Fibroblast of skin of scalp (primary cell): ENCODE measurements around the gene PCDHGB6. TPM values are rescaled to one million over a fixed set of nuclear protein-coding genes. Genes with fewer than 3 reads are reported as not detected.
A peak's percentile ranks its signal among the peaks of the same experiment; 100 is the strongest.
"Not testable (repeated sequence)": the region's sequence is repeated elsewhere in the genome, so short reads cannot be mapped to it uniquely, and the experiment has no call there.

Source experiments
- DNase-seq: peaks from one replicate; pipeline ENCODE4 v3.0.0-alpha.2; 2013
- polyA plus RNA-seq, 2 experiments: library from polyadenylated mRNA; unstranded; fragments of 120-200 nt; gene quantifications; one replicate each; pipeline ENCODE4 v1.2.1, GENCODE V29; 2013; ENCODE audit not compliant: insufficient read length in 2 of 2

PCDHGB6 gene
- 2.0 TPM for polyA plus RNA-seq (2013, experiment 1 of 2; ENCODE audit: insufficient read length)
- 2.5 TPM for polyA plus RNA-seq (2013, experiment 2 of 2; ENCODE audit: insufficient read length)

DNA sequence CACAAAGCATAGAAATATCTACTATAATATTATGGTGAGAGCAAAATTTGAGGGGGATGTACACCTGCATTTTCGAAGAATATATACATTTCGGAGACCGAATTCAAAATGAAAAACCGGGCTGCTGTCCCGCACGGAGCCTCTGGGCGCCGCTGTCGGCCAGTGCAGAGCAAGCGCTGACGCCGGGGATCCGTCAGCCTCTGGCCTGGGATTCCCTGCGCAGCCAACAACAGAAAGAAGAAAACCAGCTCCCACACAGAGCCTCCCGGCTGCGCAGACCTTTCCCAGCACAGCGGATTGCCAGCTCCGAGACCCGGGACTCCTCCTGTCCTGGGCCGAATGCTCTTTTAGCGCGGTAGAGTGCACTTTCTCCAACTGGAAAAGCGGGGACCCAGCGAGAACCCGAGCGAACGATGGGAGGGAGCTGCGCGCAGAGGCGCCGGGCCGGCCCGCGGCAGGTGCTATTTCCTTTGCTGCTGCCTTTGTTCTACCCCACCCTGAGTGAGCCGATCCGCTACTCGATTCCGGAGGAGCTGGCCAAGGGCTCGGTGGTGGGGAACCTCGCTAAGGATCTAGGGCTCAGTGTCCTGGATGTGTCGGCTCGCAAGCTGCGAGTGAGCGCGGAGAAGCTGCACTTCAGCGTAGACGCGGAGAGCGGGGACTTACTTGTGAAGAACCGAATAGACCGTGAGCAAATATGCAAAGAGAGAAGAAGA is at the start of gene PCDHGB6:
Gene PCDHGB6 (plus strand): TSS at position 232 of the 716 bp plus-strand sequence. CDS start 182 bp downstream, at position 414.
- peak; percentile 40 for DNase-seq

DNA sequence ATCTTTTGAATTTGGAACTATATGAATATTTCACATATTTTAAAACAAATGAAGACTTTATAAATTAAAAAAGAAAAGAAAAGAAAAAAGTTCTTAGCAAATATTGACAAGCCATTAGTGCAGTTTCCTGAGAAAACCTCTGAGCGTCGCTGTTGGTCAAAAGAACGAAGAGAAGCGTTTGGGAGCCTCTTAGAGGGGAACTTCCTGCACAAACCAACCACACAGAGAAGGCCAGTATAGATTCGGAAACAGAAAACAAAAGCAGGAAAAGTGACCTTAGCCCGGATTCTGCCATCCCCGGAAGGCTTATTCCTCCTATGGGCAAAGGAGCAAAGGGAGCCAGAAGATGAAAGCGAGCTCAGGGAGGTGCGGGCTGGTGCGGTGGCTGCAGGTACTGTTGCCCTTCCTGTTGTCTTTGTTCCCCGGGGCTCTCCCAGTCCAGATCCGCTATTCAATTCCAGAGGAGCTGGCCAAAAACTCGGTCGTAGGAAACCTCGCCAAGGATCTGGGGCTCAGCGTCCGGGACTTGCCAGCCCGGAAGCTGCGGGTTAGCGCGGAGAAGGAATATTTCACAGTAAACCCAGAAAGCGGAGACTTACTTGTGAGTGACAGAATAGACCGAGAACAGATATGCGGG is 47.9 kb upstream of the PCDHGB6 start, which contains the start of gene PCDHGB2:
Gene PCDHGB2 (plus strand): TSS at position 205 of the 637 bp plus-strand sequence. CDS start 142 bp downstream, at position 347.
- DNase-seq: peak; percentile 43

DNA sequence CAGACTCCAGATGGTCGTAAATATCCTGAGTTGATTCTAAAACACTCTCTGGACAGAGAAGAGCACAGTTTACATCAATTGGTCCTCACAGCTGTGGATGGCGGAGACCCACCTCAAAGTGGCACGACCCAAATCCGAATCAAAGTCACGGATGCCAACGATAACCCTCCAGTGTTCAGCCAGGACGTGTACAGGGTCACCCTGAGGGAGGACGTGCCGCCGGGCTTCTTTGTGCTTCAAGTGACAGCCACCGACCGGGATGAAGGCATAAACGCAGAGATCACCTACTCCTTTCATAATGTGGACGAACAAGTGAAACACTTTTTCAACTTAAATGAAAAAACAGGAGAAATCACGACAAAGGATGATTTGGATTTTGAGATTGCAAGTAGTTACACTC is 47.1 kb upstream of the PCDHGB6 start:
- DNase-seq: no peak

DNA sequence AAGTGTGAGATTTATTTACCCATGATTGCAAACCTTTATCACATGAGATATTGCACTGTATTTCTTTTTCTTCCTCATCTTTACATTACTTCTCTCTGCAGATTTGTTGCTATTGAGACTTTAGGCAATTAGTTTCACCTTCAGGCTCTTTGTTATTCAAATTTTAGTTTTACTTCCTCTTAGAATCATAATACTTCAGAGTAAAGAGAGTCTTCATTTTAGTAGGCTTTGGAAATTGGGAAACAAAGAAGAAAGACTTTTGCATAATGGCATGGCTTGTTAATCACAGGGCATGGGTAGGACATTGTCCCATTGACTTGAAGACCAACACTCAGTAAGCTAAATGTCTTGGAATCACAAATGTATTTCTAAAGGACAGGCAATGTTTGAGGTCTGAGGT is 45.1 kb upstream of the PCDHGB6 start:
- no peak for DNase-seq

DNA sequence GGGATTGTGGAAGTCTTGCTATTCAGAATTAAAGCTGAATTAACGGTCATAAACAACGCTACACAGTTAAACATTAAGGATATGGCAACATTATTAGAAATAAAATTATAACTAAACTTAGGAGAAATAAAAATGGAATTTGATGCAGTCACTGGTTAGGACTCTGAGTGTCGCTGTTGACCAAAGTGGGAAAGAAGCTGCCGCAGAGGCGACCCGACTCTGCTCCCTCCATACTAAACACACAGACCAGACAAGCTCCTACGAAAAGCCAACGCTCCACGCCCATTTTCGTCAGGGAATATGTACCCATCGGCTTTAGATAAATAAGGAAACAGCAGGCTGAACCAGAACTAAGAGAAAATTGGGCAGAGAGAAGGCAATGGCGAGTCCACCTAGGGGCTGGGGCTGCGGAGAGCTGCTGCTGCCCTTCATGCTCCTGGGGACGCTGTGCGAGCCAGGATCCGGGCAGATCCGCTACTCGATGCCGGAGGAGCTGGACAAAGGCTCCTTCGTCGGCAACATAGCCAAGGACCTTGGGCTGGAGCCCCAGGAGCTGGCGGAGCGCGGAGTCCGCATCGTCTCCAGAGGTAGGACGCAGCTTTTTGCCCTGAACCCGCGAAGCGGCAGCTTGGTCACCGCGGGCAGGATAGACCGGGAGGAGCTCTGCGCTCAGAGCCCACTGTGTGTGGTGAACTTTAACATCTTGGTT is 43.7 kb upstream of the PCDHGB6 start, which contains the start of gene PCDHGA5:
Gene PCDHGA5 (plus strand): TSS at position 211 of the 709 bp plus-strand sequence. CDS start 169 bp downstream, at position 380.
- peak; percentile 47 for DNase-seq

DNA sequence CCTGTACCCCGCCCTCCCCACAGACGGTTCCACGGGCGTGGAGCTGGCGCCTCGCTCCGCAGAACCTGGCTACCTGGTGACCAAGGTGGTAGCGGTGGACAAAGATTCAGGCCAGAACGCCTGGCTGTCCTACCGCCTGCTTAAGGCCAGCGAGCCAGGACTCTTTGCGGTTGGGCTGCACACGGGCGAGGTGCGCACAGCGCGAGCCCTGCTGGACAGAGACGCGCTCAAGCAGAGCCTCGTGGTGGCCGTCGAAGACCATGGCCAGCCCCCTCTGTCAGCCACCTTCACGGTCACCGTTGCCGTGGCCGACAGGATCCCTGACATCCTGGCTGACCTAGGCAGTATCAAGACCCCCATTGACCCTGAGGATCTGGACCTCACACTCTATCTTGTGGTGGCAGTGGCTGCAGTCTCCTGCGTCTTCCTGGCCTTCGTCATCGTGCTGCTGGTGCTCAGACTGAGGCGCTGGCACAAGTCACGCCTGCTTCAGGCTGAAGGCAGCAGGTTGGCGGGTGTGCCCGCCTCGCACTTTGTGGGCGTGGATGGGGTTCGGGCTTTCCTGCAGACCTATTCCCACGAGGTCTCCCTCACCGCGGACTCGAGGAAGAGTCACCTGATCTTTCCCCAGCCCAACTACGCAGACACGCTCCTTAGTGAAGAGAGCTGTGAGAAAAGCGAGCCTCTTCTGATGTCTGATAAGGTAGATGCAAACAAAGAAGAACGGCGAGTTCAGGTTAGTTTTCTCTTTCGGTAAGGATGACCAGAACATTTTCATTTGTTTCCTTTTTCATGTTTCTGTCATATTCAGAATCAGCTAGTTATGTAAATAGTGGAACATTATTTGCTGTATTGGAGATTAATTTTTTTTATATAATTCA is 41.6 kb upstream of the PCDHGB6 start:
- no peak for DNase-seq

DNA sequence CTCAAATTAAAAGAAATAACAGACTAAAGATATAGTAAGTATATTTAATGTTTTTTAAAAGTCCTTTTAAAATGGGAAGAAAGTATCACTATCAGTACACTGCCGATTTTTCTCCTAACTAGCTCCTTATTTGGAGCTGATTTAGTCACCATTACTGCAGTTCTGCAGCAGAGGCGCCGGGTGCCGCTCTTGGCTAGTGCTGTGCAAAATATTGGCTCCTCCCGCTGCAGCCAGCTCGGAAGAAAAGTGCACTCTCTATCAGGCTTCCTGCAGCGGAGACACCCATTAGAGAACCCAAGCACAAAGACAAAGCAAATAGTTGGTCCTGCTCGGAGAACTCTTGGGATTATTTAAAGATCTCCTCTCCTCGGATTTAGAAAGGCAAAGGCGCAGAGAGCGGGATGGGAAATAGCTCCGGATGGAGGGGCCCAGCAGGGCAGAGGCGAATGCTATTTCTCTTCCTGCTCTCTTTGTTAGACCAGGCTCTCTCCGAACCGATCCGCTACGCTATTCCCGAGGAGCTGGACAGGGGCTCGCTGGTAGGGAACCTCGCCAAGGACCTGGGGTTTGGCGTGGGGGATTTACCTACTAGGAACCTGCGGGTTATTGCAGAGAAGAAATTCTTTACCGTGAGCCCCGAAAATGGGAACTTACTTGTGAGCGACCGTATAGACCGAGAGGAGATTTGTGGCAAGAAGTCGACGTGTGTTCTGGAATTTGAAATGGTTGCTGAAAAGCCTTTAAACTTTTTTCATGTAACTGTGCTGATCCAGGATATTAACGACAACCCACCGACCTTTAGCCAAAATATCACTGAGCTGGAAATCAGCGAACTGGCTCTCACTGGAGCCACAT is 37.6 kb upstream of the PCDHGB6 start, which contains the start of gene PCDHGB3:
Gene PCDHGB3 (plus strand): TSS at position 249 of the 855 bp plus-strand sequence. CDS start 153 bp downstream, at position 402.
- peak; percentile 66 for DNase-seq

DNA sequence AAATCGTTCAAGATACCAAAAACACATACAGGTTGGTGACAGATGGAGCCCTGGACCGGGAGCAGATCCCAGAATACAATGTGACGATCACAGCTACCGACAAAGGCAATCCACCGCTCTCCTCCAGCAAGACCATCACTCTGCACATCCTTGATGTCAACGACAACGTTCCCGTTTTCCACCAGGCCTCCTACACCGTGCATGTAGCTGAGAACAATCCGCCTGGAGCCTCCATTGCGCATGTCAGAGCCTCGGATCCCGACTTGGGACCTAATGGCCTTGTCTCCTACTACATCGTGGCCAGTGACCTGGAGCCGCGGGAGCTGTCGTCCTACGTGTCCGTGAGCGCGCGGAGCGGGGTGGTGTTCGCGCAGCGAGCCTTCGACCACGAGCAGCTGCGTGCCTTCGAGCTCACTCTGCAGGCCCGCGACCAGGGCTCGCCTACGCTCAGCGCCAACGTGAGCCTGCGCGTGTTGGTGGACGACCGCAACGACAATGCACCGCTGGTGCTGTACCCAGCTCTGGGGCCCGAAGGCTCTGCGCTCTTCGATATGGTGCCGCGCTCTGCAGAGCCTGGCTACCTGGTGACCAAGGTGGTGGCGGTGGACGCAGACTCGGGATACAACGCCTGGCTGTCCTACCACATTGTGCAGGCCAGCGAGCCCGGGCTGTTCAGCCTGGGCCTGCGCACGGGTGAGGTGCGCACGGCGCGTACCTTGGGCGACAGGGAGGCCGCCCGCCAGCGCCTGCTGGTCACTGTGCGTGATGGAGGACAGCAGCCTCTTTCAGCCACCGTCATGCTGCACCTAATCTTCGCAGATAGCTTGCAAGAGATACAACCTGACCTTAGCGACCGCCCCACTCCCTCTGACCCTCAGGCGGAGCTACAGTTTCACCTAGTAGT is 36.0 kb upstream of the PCDHGB6 start:
- DNase-seq: no peak

DNA sequence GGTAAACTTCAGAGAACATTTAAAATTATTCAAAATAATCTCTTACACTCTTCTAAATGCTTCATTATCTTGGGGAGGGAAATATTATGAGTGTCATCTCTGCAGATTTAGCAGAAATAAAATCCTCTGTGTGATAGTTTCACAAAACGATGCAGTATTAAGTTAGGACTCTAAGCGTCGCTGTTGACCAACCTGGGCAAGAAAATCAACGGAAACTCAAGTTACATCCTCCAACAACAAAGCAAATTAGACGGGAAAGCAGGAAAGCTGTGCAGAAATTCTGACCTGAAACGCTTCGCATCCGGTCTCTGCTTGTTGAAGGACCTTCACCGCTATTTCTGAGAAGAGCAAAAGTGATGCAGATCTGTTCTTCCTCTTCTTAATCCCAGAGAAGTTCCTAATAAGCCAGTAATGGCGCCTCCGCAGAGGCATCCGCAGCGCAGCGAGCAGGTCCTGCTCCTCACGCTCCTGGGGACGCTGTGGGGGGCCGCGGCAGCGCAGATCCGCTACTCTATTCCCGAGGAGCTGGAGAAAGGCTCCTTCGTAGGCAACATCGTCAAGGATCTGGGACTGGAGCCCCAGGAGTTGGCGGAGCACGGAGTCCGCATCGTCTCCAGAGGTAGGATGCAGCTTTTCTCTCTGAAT is 34.0 kb upstream of the PCDHGB6 start, which contains the start of gene PCDHGA6:
Gene PCDHGA6 (plus strand): TSS at position 219 of the 645 bp plus-strand sequence. CDS start 193 bp downstream, at position 412.
- DNase-seq: peak; percentile 48

DNA sequence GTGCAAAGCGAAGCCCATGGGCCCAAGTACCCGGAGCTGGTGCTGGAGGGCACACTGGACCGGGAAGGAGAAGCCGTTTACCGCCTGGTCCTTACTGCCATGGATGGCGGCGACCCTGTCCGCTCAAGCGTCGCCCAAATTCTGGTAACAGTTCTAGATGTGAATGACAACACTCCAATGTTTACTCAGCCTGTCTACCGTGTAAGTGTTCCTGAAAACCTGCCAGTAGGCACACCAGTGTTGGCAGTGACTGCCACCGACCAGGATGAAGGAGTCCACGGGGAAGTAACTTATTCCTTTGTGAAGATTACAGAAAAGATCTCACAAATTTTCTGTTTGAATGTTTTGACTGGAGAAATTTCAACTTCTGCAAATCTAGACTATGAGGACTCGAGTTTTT is 33.2 kb upstream of the PCDHGB6 start:
- DNase-seq: no peak

DNA sequence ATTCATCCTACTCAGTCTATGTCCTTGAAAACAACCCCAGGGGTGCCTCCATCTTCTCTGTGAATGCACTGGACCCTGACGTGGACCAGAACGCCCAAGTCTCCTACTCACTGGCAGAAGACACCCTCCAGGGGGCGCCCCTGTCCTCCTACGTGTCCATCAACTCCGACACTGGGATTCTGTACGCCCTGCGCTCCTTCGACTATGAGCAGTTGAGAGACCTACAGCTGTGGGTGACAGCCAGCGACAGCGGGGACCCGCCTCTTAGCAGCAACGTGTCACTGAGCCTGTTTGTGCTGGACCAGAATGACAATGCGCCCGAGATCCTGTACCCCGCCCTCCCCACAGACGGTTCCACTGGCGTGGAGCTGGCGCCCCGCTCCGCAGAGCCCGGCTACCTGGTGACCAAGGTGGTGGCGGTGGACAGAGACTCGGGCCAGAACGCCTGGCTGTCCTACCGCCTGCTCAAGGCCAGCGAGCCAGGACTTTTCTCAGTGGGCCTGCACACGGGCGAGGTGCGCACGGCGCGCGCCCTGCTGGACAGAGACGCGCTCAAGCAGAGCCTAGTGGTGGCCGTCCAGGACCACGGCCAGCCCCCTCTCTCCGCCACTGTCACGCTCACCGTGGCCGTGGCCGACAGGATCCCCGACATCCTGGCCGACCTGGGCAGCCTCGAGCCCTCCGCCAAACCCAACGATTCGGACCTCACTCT is 32.2 kb upstream of the PCDHGB6 start:
- not testable (repeated sequence) for DNase-seq

DNA sequence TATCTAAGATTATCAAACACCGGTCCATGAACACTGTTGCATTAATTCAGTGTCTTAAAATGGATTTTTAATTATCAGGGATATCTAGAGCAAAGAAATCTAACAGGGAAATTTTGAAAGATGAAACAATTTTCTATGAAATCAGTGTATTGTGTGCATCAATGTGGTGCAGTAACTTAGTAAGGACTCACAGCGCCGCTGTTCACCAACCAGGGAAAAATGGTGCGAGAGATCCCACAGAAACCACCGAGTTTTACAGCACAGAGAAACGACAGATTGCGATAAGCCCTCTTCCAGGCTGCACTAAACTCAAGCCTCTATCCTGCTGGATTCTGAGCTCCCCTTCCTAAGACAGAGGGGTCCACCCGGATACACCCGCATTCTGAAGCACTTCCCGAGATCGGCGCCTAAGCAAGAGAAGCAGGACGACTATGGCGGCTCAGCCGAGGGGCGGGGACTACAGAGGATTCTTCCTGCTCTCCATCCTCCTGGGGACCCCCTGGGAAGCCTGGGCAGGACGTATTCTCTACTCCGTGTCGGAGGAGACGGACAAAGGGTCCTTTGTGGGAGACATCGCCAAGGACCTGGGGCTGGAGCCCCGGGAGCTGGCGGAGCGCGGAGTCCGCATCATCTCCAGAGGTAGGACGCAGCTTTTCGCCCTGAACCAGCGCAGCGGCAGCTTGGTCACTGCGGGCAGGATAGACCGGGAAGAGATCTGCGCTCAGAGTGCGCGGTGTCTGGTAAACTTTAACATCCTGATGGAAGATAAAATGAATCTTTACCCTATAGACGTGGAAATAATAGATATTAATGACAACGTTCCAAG is 25.1 kb upstream of the PCDHGB6 start, which contains the start of gene PCDHGA7:
Gene PCDHGA7 (plus strand): TSS at position 274 of the 826 bp plus-strand sequence. CDS start 158 bp downstream, at position 432.
- peak; percentile 58 for DNase-seq

DNA sequence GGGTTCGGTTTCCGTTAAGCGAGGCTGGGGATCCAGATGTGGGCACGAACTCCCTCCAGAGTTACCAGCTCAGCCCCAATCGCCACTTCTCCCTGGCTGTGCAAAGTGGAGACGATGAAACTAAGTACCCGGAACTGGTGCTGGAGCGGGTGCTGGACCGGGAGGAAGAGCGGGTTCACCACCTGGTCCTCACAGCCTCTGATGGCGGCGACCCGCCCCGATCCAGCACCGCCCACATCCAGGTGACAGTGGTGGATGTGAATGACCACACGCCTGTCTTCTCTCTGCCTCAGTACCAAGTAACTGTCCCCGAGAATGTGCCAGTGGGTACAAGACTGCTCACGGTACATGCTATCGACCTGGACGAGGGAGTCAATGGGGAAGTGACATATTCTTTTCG is 24.5 kb upstream of the PCDHGB6 start:
- DNase-seq: no peak

DNA sequence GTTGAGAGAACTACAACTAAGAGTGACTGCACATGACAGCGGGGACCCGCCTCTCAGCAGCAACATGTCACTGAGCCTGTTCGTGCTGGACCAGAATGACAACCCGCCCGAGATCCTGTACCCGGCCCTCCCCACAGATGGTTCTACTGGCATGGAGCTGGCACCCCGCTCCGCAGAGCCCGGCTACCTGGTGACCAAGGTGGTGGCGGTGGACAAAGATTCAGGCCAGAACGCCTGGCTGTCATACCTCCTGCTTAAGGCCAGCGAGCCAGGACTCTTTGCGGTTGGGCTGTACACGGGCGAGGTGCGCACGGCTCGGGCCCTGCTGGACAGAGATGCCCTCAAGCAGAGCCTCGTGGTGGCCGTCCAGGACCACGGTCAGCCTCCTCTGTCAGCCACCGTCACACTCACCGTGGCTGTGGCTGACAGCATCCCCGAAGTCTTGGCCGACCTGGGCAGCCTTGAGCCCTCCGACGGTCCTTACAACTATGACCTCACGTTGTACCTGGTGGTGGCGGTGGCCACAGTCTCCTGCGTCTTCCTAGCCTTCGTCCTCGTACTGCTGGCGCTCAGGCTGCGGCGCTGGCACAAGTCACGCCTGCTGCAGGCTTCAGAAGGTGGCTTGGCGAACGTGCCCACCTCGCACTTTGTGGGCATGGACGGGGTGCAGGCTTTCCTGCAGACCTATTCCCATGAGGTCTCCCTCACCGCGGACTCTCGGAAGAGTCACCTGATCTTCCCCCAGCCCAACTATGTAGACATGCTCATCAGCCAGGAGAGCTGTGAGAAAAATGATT is 23.2 kb upstream of the PCDHGB6 start:
- DNase-seq: no peak

DNA sequence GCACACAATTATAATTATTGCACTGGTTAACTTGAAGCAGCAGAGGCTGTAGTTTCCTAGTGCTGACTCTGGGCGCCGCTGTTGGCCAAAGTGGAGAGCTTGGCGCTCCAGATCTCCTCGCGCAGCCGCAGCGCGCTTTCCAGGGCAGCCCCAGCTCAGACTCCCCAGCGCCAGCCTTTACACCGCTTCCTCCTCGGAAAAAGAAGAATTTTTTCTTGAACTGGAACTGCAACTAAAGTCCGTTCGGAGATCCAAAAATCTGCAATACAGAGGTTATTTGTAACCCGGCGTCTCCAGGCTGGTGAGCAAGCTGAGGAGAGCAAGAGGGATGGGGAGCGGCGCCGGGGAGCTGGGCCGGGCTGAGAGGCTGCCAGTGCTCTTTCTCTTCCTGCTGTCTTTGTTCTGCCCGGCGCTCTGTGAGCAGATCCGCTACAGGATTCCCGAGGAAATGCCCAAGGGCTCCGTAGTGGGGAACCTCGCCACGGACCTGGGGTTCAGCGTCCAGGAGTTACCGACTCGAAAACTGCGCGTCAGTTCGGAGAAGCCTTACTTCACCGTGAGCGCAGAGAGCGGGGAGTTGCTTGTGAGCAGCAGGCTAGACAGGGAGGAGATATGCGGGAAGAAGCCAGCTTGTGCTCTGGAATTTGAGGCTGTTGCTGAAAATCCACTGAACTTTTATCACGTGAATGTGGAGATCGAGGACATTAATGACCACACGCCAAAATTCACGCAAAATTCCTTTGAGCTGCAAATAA is 20.1 kb upstream of the PCDHGB6 start, which contains the start of gene PCDHGB4:
Gene PCDHGB4 (plus strand): TSS at position 142 of the 755 bp plus-strand sequence. CDS start 187 bp downstream, at position 329.
- DNase-seq: peak; percentile 65
